ENCODE results near the gene KMT2D. TPM values are rescaled to one million over a fixed set of nuclear protein-coding genes. Genes with fewer than 3 reads are reported as not detected.
A peak's percentile ranks its signal among the peaks of the same experiment; 100 is the strongest.
"Not testable (repeated sequence)": the region's sequence is repeated elsewhere in the genome, so short reads cannot be mapped to it uniquely, and the experiment has no call there.

KMT2D gene
- total RNA-seq, 1 donor from 2014 or later = 17.6 TPM

DNA sequence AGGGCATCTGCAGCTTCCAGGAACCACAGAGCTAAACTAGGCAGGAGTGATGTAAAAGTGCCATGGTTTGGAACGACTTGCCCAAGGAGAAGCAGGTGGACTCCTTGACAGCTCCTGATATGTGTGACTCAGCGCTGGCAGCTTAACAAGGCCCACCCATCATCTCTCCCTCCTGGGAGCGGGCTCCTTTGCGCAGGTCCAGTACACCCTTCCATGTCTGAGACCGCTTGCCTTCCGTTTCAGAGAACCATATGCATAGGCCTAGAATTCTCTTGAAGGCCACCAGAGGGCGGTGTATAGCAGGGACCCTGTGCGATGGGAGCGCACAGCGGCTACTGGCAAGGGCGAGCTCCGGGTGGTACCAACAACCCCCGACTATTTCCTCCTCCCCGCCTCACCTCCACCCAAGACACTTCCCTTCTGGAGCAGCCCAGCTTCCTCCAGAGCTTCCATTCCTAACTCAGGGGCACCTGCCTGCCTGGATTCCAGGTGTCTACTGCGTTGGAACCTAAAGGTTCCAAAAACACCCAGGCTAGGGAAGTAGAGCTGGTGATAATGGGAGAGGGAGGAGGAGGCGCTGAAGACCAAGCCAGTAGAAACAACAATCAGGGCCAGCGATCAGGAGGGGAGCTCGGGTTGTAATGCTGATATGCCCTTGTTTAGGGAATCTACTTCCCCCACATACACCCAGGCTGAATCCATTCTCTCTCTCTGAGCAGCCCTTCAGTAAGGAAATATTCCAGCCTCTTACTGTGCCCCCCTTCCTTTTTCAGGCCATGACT lies 27.7 kb upstream of the KMT2D start:
- peak; percentile 77 for DNase-seq

DNA sequence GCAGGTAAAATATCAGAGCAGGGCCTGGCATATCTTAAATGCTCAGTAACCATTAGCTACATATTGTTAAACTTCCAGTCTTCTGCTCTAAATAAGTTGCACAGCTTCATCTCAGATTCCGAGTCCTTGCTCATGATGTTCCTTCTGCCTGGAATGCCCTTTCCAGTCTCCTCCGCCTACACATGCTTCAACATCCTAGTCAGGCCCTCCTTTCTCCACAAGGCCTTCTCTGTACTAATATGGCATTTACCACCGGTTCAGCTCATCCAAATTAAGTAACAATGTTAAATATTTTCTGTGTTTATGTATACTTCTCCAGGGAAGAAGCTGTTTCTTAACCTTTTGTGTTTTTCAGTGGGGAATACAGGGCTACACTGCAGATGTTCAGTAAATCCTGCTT lies 25.5 kb upstream of the KMT2D start:
- DNase-seq = no peak

DNA sequence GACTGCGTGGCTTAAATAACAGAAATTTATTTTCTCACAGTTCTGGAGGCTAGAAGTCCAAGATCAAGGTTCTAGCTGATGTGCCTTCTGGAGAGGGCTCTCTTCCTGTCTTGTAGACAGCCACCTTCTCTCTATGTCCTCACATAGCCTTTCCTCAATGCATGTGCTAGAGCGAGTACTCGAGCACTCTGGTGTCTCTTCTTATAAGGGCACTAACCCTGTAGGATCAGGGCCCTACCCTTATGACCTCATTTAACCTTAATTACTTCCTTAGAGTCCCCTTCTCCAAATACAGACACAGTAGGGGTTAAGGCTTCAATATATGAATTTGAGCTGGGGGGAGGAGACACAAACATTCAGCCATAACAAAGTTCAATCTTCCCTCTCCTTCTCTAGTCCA lies 23.8 kb upstream of the KMT2D start:
- DNase-seq = no peak

- no peak for DNase-seq
Measured at GRCh38 chr12:49079793-49080192, 19.2 kb upstream of the KMT2D start.

GRCh38 chr12:49070971-49071370 lies 10.4 kb upstream of the KMT2D start:
- DNase-seq = no peak

GRCh38 chr12:49069507-49070346 lies 9.1 kb upstream of the KMT2D start, which contains the start of gene RHEBL1:
Gene RHEBL1 (minus strand): TSS chr12:49069979. CDS start chr12:49069785, 194 bp downstream.
- DNase-seq = peak; percentile 95

DNA sequence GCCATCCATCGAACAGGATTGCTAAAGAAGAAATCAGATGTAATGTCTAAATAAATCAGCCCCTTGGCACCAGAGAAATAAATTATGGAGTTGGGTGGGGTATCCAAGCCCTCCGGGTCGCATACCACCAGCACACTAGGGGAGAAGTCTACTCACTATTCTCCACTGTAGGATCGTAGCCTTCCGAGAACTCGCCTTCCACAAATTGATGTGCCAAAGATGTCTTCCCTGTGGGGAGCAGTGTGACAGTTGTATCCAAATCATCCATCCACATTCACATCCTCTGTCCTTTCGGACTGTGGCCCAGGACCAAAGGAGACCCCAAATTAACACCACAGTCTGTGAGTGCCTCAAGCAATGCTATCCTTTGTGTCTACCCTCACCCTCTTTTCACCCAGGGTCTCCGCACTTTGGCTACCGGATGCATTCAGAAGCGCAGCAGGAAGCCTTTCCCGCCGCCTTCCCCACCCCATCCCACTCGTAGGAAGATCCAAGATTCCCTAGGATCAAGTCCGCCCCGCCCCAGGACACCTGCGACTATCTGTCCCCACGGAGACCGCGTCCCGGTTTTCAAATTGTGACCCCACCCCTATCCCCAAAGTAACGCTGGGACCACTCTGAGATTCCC lies 8.4 kb upstream of the KMT2D start:
- DNase-seq = no peak

- DNase-seq = no peak
Measured at GRCh38 chr12:49066120-49066519, 5.5 kb upstream of the KMT2D start.

DNA sequence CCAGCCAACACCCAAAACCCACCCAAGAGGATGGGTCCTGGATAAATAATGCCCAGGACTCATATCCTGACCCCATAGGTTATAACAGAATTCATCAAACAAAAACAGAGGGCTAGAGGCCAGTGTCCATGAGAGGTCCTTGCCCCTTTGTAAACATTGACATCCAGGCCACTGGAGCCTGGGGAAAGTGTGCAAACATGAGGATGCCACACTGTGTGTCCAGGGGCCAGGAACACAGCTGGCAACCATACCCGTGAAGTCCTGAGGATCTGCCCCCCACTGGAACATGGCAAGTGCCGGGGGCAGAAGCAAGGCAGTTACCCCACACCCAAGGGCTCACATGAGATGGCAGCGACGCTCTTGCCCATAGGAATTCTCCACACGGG lies 4.2 kb upstream of the KMT2D start:
- DNase-seq = no peak

- not testable (repeated sequence) for DNase-seq
Measured at GRCh38 chr12:49061916-49062315, 1.3 kb upstream of the KMT2D start.

- no peak for DNase-seq
Measured at GRCh38 chr12:49061157-49061650, 610 bp upstream of the KMT2D start.

- DNase-seq = no peak
Measured at GRCh38 chr12:49059299-49060171, 1.1 kb downstream of the KMT2D start.

- no peak for DNase-seq
Measured at GRCh38 chr12:49059045-49059298, 1.6 kb downstream of the KMT2D start.

DNA sequence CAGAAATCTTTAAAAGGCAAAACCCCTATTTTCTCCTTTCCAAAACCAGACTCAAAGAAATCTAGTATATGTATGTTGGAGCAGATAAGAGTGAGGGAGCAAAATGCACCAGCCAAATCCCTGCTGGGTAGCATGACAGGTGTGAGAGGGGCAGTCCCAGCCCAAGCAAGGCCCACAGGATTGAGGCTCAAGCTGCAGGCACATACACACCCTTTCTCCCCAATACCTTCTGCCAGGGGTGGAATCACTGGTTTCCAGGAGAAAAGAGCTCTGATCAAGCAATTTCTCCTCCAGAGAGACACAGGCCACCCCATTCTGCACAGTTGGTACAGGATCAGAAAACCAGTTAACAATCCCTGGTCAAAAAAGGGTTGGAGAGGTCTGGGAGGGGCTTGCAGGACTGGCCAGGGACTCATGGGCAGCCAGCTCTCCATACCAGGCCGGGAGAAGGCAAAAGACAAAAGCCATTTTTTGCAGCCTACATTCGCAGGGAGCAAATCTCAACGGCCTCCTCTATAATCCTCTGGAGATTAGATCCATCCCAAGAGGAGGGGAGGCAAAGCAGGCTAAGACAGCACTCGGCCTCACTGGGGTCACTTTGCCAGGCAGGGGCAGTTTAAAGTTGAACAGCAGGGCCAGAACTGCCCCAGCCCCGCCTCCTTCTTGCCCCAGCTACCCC lies 2.1 kb downstream of the KMT2D start:
- no peak for DNase-seq

GRCh38 chr12:49057888-49058287 lies 2.7 kb downstream of the KMT2D start:
- DNase-seq = no peak

DNA sequence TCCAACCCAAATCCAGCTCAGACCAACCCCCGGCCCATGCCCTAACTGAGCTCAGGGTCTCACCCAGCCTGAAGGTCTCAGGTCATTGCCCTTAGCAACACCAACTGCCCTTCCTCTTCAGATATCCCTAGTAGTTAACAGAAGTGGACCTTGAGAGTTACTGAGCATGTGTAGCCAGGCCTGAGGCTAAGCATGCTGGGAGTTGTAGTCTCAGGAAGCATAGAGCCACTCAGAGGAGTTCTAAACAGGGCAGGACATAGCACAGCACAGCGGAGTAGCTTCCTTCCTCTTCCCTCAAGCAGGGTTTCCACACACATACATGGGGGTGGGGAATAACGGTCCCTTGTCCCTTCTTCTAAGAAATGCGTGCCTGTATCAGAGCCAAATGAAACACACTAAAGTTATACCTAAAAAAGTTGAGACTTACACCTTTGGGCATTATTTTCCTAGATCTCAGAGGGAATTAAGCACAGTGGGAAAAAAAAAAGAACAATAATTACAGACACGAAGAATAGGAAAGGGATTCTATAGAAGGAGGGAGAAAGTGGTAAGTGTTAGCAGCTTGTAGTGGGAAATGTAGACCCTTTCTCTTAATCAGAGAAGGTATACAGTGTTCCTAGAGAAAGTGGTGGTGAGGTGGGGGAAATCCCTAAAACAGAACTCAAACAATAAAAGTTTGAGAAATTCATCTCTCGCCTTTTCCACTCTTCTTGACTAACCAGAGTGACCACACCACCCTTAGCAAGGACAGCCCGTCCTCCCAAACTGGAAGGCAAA lies 4.4 kb downstream of the KMT2D start:
- peak; percentile 44 for DNase-seq

GRCh38 chr12:49055092-49055491 lies 5.5 kb downstream of the KMT2D start:
- no peak for DNase-seq

DNA sequence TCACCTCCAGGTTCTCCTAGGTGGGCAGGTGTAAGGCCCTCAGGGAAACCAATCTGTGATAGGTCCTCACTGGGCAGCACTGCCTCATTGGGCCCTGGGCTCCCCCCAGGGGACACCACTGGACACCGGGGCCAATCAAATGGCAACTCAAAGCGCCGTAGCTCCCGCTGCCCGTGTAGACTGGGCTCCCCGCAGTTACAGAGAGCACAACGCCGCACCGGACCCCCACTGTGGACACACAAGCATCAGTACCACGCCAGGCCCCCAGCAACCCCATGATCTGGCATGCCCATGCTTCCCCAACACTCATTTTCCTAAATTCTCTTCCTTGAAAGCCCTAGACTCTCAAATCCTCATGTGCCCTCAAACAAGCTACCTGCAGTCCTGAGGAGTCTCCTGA lies 6.1 kb downstream of the KMT2D start:
- no peak for DNase-seq

- no peak for DNase-seq
Measured at GRCh38 chr12:49054096-49054495, 6.5 kb downstream of the KMT2D start.

GRCh38 chr12:49052451-49053208 lies 8.0 kb downstream of the KMT2D start:
- no peak for DNase-seq
